HG02763 (cell line): ENCODE data around the gene PARVB.

Source experiments
- ATAC-seq: cut with Tn5 transposase; IDR thresholded peaks from one replicate; pipeline ENCODE4 v1.9.1; 2021; ENCODE audit warnings: mild to moderate bottlenecking, moderate library complexity; ENCODE audit not compliant: unreplicated experiment

Gene PARVB

GRCh38 chr22:44209343-44209742, 185.2 kb downstream of the PARVB start:
- no peak for ATAC-seq

- no peak for ATAC-seq
Observed at GRCh38 chr22:44210722-44211121, 186.6 kb downstream of the PARVB start.

- no peak for ATAC-seq
Observed at GRCh38 chr22:44211256-44211945, 187.3 kb downstream of the PARVB start.

GRCh38 chr22:44211946-44212930, 188.1 kb downstream of the PARVB start:
- ATAC-seq = no peak

- ATAC-seq = no peak
Observed at GRCh38 chr22:44212936-44213335, 188.8 kb downstream of the PARVB start.

GRCh38 chr22:44213489-44214043, 189.5 kb downstream of the PARVB start:
- no peak for ATAC-seq

GRCh38 chr22:44214187-44214586, 190.1 kb downstream of the PARVB start:
- no peak for ATAC-seq

GRCh38 chr22:44214764-44215163, 190.7 kb downstream of the PARVB start:
- no peak for ATAC-seq

GRCh38 chr22:44215287-44215686, 191.2 kb downstream of the PARVB start:
- no peak for ATAC-seq

GRCh38 chr22:44217346-44217745, 193.2 kb downstream of the PARVB start:
- ATAC-seq = no peak

GRCh38 chr22:44218071-44218470, 194.0 kb downstream of the PARVB start:
- no peak for ATAC-seq

- no peak for ATAC-seq
Observed at GRCh38 chr22:44219101-44219870, 195.2 kb downstream of the PARVB start.

GRCh38 chr22:44220727-44221680, 196.9 kb downstream of the PARVB start:
- ATAC-seq = no peak

- ATAC-seq = no peak
Observed at GRCh38 chr22:44221710-44222475, 197.8 kb downstream of the PARVB start.
